ENCODE results near the gene ARSB.

ARSB gene

DNA sequence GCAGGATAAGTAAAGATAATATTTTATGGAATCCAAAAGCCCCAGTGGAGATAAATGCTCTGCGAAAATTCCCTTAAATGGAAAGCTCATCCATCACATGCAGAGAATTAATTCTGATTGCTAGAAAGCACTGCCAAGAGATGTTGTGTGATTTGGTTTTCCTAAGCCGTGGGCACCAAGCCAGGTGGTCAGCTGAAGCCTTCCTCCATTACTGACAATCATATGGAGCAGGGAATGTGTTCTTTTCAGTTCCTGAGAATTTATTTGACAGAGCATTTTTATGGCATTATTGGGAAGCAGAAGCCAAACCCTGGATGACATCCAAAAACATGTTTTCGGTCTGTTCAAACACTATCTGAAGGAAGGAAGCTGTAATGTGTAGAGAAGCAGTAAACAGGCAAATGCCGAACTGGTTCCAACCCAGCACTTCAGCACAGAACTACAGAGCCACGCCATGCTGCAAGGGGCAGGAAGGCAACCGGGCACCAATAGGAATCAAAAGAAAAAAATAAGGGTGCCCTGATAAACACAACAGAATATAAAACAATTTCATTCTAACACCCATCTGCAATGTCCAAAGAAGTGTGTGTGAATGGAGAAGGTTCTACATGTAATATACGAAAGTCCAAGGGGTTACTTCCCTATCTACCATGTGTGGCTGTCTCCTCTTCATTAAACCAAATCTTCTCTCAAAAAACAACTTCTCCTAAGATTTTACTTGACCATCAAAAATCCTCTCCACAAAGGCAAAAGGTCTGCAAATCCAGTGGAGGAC is 12.3 kb downstream of the ARSB start:
- H3K27ac ChIP-seq (ENCODE audit: low read depth, low read length), result no peak overlapping the region
- H3K4me2 ChIP-seq (ENCODE audit: low read length), result no peak overlapping the region
- TF ChIP-seq EZH2phosphoT487 (IDR thresholded peaks at IDR 0.05; ENCODE audit: borderline replicate concordance, low read length) (no peak), CTCF (IDR thresholded peaks at IDR 0.05; ENCODE audit: low read depth, low read length, poor library complexity, severe bottlenecking) (no peak)

DNA sequence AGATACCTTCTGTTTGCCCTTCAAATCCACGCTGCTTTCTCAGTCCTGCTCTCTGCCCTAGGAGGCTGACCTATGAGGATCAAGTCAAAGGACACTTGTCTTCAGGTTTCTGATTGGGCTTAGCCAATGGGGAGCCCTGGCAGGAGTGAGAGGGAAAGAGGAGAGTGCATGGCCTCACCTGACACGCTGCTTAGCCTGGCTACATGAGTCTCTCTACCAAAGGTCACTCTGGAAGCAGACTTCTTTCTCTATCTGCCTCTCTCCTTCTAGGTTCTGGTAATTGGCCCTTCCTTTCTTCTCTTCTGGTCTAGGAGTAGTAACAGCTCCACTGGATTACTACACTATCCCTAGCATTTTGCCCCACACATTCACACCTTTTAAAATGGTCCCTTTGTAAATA is 13.1 kb downstream of the ARSB start:
- no peaks in the 10 kb centered on the region for H3K9me2 ChIP-seq (replicated peaks; ENCODE audit: control insufficient read depth, low read length)
- TF ChIP-seq EZH2phosphoT487 (IDR thresholded peaks at IDR 0.05; ENCODE audit: borderline replicate concordance, low read length) (no peak), CTCF (IDR thresholded peaks at IDR 0.05; ENCODE audit: low read depth, low read length, poor library complexity, severe bottlenecking) (no peak)
- no peaks in the 10 kb centered on the region for H3K27me3 ChIP-seq (ENCODE audit: control insufficient read depth, low read length)
- H3K4me2 ChIP-seq (ENCODE audit: low read length), result no peak overlapping the region
- H3K4me3 ChIP-seq (ENCODE audit: low read length), result no peak overlapping the region
- H4K20me1 ChIP-seq (ENCODE audit: control insufficient read depth, insufficient read depth, low read depth, low read length), result no peaks in the 10 kb centered on the region
- H3K9me3 ChIP-seq (ENCODE audit: control insufficient read depth, insufficient read depth, low read length), result no peaks in the 10 kb centered on the region
- H3K36me3 ChIP-seq (ENCODE audit: control insufficient read depth, low read length), result no peaks in the 10 kb centered on the region
- H3K27ac ChIP-seq (ENCODE audit: low read depth, low read length), result no peak overlapping the region
- H3K79me2 ChIP-seq (ENCODE audit: control insufficient read depth, low read length), result no peaks in the 10 kb centered on the region
- no peaks in the 10 kb centered on the region for H3F3A ChIP-seq (ENCODE audit: control insufficient read depth, insufficient read depth)
- peaks cover 9% of the 10 kb centered on the region for H3K4me1 ChIP-seq (ENCODE audit: control insufficient read depth, low read length)

More for the DNA sequence above, 12.3 kb downstream of the ARSB start:
- H3K9me3 ChIP-seq (ENCODE audit: control insufficient read depth, insufficient read depth, low read length), result no peaks in the 10 kb centered on the region
- H3K36me3 ChIP-seq (ENCODE audit: control insufficient read depth, low read length), result no peaks in the 10 kb centered on the region
- no peaks in the 10 kb centered on the region for H3K27me3 ChIP-seq (ENCODE audit: control insufficient read depth, low read length)
- no peaks in the 10 kb centered on the region for H4K20me1 ChIP-seq (ENCODE audit: control insufficient read depth, insufficient read depth, low read depth, low read length)
- no peaks in the 10 kb centered on the region for H3F3A ChIP-seq (ENCODE audit: control insufficient read depth, insufficient read depth)
- H3K4me3 ChIP-seq (ENCODE audit: low read length), result no peak overlapping the region
- H3K9me2 ChIP-seq (replicated peaks; ENCODE audit: control insufficient read depth, low read length), result no peaks in the 10 kb centered on the region
- no peaks in the 10 kb centered on the region for H3K79me2 ChIP-seq (ENCODE audit: control insufficient read depth, low read length)
- peaks cover 17% of the 10 kb centered on the region for H3K4me1 ChIP-seq (ENCODE audit: control insufficient read depth, low read length)

- Histone ChIP-seq H4K20me1 (ENCODE audit: control insufficient read depth, insufficient read depth, low read depth, low read length) (no peaks in the 10 kb centered on the region), H3K9me3 (ENCODE audit: control insufficient read depth, insufficient read depth, low read length) (no peaks in the 10 kb centered on the region), H3F3A (ENCODE audit: control insufficient read depth, insufficient read depth) (no peaks in the 10 kb centered on the region), H3K79me2 (ENCODE audit: control insufficient read depth, low read length) (no peaks in the 10 kb centered on the region), H3K4me1 (ENCODE audit: control insufficient read depth, low read length) (no peaks in the 10 kb centered on the region), H3K9me2 (replicated peaks; ENCODE audit: control insufficient read depth, low read length) (no peaks in the 10 kb centered on the region), H3K36me3 (ENCODE audit: control insufficient read depth, low read length) (no peaks in the 10 kb centered on the region), H3K4me3 (ENCODE audit: low read length) (no peak overlapping the region), H3K27ac (ENCODE audit: low read depth, low read length) (no peak overlapping the region), H3K4me2 (ENCODE audit: low read length) (no peak overlapping the region), H3K27me3 (ENCODE audit: control insufficient read depth, low read length) (no peaks in the 10 kb centered on the region)
- TF ChIP-seq EZH2phosphoT487 (IDR thresholded peaks at IDR 0.05; ENCODE audit: borderline replicate concordance, low read length) (no peak), CTCF (IDR thresholded peaks at IDR 0.05; ENCODE audit: low read depth, low read length, poor library complexity, severe bottlenecking) (no peak)
Observed at GRCh38 chr5:78968781-78969180, 16.3 kb downstream of the ARSB start.
